SIG-M5 treated with dmso at 0.1 percent for 504 hours (cell line): Measurements from ENCODE around the gene ATP5PD.
"Not testable (repeated sequence)": the region's sequence is repeated elsewhere in the genome, so short reads cannot be mapped to it uniquely, and the experiment has no call there.

ENCODE experiments used
- DNase-seq: peaks from one replicate; lab custom pipeline; 2025; ENCODE audit not compliant: unreplicated experiment; lab: John Stamatoyannopoulos, UW

Gene ATP5PD

DNA sequence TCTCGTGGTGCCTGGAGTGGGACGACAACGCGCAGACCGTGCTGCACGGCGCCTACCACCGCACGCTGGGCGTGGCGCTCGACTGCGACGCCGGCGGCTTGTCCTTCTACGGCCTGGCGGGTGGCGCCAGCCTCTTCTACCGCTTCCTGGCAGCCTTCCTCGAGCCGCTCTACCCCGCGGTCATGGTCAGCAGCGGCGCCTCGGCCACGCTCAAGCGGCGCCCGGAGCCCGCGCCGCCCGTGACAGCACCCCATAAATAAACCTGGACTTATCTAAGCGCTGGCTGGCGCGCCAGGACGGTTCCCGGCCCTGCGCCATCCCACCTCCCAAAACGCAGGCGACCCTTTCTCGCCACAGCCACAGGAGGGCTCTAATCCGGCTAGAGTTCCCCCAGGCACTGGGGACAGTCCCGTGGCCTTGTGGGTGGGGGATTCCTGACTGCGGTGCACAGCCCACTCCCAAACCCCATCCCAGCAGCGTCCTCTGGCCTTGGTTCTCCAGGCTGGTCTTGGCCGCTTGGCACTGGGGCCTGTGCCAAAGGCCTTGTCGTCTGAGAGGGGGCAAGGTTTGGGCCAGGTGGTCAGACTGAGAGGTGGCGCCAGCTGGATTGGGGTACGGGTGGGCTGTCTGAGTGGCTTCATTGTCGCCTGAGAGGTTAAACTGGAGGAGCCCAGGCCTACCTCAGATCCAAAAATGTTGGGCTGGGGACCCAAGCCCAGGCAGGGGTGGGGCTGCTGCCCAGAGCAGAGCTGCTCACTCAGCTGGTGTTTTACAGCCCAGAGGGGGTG lies 30.9 kb upstream of the ATP5PD start:
- no peak for DNase-seq

DNA sequence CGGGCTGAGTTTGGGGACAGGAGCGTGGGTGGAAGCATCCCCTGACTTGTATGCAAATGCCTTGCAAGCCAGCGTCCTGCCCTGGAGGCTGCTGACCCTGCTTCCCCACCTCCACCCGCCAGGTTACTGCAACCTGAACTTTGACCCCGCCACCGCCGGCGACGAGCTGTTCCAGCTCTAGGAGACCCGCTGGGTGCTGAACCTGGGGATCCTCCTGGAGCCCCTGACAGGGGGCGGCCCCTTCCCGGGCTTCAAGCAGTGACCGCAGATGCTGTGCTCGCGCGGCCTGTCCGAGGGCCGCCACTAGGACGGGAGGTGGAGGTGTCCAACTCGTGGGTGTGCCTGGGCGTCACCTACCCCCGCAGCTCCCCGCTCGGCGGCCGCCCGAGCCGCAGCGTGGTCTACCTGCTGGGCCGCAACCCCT lies 30.3 kb upstream of the ATP5PD start:
- DNase-seq = no peak

DNA sequence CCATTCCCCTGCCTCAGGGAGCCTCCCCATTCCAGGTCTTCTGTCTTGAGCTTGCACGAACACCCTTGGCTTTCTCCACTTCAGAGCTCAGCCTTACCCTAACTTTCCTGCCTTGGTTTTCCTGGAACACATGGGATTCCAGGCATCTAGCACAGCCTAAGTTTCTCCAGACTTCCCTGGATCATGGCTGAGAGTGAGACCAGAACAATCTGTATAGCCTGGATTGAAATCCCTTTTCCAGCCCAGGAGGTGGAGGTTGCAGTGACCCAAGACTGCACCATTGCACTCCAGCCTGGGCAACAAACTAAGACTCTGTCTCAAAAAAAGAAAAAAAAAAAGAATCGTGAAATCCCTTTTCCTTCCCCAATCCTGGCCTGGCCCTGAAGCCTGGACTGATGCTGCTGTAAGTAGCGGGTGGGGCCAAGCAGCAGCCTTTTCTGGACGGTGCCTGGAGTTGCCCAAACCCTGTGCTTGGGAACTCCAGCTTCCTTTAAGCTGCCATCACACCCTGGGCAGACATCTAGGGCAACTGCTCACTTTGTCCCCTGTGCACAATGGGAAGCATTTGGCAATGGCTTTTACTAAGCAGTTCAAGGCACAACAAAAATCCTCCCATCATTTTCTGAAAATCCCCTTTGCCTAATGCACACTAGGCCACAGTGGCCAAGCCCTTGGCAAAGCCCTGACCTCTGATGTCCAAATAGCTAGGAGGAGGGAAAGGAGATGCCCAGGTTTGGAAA lies 29.0 kb upstream of the ATP5PD start:
- no peak for DNase-seq

- no peak for DNase-seq
Measured at GRCh38 chr17:75074532-75074931, 27.8 kb upstream of the ATP5PD start.

DNA sequence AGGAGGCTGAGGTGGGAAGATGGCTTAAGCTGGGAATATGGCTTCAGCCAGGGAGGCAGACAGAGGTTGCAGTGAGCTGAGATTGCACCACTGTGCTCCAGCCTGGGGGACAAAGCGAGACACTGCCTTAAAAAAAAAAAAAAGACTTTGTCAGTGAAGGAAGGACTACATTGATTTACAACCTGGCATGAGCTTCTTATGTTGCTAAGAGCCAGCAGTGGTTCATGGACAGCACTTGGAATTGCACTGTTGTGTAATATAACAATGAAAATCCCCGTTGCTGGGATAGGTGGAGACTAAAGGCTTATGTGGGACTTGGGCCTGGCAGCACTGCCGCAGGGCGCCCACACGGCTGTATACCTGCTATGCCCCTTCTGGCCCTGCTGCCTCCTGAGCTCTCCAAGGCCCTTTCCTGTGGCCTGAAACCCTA lies 26.9 kb upstream of the ATP5PD start:
- no peak for DNase-seq

- DNase-seq = not testable (repeated sequence)
Measured at GRCh38 chr17:75072909-75073308, 26.1 kb upstream of the ATP5PD start.

DNA sequence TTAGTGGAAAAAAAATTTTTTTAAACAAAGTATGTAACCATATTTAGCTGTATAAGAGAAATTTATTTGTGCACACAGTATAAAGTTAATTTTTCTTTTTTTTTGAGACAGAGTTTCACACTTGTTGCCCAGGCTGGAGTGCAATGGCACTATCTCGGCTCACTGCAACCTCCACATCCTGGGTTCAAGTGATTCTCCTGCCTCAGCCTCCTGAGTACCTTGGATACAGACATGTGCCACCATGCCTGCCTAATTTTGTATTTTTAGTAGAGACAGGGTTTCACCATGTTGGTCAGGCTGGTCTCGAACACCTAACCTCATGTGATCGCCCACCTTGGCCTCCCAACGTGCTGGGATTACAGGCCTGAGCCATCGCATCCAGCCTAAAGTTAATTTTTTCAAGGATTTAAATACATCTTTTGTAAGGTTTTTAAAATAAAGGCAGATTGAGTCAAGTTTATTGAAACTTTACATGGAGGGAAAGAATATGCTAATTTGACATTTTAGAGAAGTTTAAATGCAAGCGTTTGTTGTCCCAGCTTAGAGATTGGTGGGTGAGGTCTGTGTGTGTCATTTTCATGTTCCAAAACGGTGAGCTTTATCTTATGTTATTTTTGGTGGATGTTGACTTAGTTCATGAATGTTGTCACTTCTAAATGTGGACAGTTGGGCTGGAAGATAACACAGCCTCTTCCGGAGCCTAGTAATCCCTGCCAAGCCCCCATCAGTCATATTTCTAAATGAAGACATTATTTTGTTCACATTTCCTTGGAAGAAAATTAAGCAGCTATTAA lies 24.9 kb upstream of the ATP5PD start:
- DNase-seq = not testable (repeated sequence)

DNA sequence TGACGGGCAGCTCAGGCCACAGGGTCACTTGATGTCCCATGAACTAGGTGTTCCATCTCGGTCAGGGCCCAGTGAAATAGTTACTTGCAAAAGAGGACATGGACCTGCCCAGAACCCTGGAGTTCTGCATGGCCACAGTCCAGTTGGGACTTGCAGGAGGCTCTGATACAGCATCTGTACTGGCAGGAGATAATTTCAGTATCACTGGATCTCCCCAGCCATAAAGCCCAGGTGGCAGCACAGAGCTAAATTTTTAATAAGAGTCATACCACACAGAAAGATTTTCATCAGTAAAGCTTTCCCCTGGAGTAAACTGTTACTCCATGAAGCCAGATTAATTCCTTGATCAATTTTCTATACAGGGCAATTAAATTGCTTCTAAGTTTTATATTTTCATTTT lies 23.0 kb upstream of the ATP5PD start:
- no peak for DNase-seq

GRCh38 chr17:75068750-75069149 lies 22.0 kb upstream of the ATP5PD start:
- no peak for DNase-seq

DNA sequence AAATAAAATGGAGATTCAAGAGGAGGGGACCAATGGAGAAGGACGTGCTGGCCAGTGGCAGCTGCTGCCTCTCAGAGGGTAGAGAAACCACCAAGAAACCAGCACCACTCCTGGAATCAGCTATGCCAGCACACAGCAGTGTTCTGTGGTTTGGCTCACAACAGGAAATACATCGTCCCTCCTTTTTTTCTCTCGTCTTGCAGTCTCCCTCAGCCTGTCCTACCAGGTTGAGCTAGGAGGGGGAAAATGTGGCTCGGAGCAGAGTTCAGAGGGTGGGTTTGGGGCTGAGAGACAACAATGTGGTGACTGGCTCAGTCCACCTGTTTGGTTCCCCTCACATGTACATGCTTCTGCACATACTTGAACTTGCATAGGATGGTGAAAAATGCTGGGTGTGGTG lies 21.1 kb upstream of the ATP5PD start:
- DNase-seq = no peak

- no peak for DNase-seq
Measured at GRCh38 chr17:75065562-75066151, 18.9 kb upstream of the ATP5PD start.

DNA sequence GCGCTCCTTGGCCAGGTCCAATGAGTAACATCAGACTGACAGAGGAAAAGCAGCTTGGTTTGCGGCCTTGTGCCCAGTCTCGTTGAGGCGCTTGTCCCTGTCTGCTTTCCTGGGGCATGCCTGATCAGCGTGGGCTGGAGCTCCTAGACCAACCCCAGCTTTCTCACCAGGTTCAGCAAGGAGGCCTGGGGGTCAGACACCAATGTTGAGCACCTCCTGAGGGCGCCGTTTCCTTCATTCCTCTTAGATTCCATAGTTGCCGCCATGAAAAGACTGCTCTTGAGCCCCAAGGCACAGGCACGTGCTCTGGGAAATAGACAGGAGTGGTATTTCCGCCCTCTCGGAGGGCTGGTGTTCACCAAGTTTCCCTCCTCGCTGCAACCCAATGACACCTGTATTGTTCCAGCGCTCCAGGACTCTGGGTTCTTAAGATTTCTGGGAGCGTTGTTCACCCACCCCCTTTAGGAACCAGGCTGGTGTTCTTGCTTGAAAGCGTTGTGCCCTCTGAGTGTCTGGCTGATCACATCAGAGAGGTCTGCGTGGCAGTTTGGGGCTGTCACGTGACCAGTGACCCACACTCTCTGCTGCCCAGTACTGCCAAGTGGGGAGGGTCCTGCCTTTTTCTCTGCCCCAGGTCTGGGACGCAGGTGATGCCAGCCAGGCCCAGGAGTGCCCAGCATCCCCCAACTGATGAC lies 18.2 kb upstream of the ATP5PD start:
- DNase-seq = no peak

- no peak for DNase-seq
Measured at GRCh38 chr17:75064460-75064859, 17.7 kb upstream of the ATP5PD start.

GRCh38 chr17:75064040-75064439 lies 17.3 kb upstream of the ATP5PD start:
- DNase-seq = no peak

- no peak for DNase-seq
Measured at GRCh38 chr17:75063626-75064025, 16.9 kb upstream of the ATP5PD start.

DNA sequence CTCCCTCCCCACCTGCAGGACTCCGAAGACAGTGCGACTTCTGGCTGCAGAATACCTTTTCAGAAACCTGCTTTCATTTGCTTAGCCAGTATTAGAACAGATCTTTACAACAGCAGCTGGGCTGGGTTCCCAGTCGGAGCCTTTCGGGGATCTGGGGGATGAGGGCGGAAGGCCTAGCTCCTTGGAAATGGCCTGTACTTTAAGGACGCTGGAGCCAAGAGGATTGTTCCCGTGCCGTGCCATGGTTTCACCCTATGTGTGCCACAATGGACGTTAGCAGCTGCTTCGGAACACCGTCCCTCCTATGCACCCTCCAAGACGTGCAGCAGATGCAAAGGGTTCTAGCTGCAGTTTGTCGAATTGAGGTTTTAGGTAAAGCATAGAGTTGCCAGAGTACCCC lies 16.4 kb upstream of the ATP5PD start:
- DNase-seq = no peak

GRCh38 chr17:75061618-75062017 lies 14.8 kb upstream of the ATP5PD start:
- DNase-seq = no peak

DNA sequence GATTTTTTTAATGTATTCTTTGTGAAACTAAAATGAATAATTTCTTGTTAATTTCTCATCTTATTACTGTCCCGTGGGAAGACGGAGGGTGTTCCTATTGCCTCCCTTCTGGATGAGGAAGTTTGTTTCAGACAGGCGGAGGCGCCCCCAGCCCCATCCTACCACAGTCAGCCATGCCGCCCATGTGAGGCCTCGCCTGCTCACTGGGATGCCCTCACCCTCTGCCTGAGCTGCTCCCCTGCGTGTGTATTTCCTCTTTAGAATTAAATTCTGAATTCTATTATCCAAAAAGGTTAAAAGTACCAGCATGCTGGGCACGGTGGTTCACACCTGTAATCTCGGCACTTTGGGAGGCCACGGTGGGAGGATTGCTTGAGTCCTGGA lies 14.3 kb upstream of the ATP5PD start:
- DNase-seq = no peak

- DNase-seq = no peak
Measured at GRCh38 chr17:75060434-75061054, 13.8 kb upstream of the ATP5PD start.
